ENCODE results near the gene PRAMEF13. TPM values are rescaled to one million over a fixed set of nuclear protein-coding genes. Genes with fewer than 3 reads are reported as not detected.
"Not testable (repeated sequence)": the region's sequence is repeated elsewhere in the genome, so short reads cannot be mapped to it uniquely, and the experiment has no call there.

Gene PRAMEF13
- polyA plus RNA-seq, 1 of the 3 experiments (the other 2 are of a cell fraction) = not detected

- H3K4me3 ChIP-seq (ENCODE audit: low read depth in 2 of 2, low read length in 1 of 2); H2AFZ ChIP-seq (ENCODE audit: low read depth); CTCF ChIA-PET; H3K4me2 ChIP-seq; POLR2A ChIA-PET; H3K9me2 ChIP-seq; H3K36me3 ChIP-seq (replicated peaks in 1 of 2; ENCODE audit: control insufficient read depth in 1 of 2, insufficient read depth in 2 of 2, low read length in 1 of 2); H3F3A ChIP-seq (replicated peaks; ENCODE audit: insufficient read depth); DNase-seq; H3K9me3 ChIP-seq; H3K79me2 ChIP-seq (ENCODE audit: insufficient read depth); H3K4me1 ChIP-seq (ENCODE audit: control insufficient read depth in 1 of 2, insufficient read depth in 2 of 2, low read depth in 1 of 2, low read length in 1 of 2); H3K27ac ChIP-seq (ENCODE audit: low read depth in 2 of 2, low read length in 1 of 2); H3K9ac ChIP-seq; H3K27me3 ChIP-seq (ENCODE audit: insufficient read depth); H4K20me1 ChIP-seq (ENCODE audit: insufficient read depth): not testable (repeated sequence)
- WGBS (ENCODE audit: low lambda C conversion rate) = 0% methylated on average over 4 of the region's 4 CpGs
These were observed 36.4 kb upstream of the PRAMEF13 start for GRCh38 chr1:13237572-13237971.

- H4K20me1 ChIP-seq (ENCODE audit: insufficient read depth); H3F3A ChIP-seq (replicated peaks; ENCODE audit: insufficient read depth); H3K4me3 ChIP-seq (ENCODE audit: low read depth in 2 of 2, low read length in 1 of 2); H3K9me3 ChIP-seq; H3K36me3 ChIP-seq (replicated peaks in 1 of 2; ENCODE audit: control insufficient read depth in 1 of 2, insufficient read depth in 2 of 2, low read length in 1 of 2); CTCF ChIA-PET; H3K27ac ChIP-seq (ENCODE audit: low read depth in 2 of 2, low read length in 1 of 2); POLR2A ChIA-PET; H2AFZ ChIP-seq (ENCODE audit: low read depth); H3K4me2 ChIP-seq; H3K79me2 ChIP-seq (ENCODE audit: insufficient read depth); DNase-seq; H3K27me3 ChIP-seq (ENCODE audit: insufficient read depth); H3K9ac ChIP-seq; H3K4me1 ChIP-seq (ENCODE audit: control insufficient read depth in 1 of 2, insufficient read depth in 2 of 2, low read depth in 1 of 2, low read length in 1 of 2); H3K9me2 ChIP-seq: not testable (repeated sequence)
- WGBS (ENCODE audit: low lambda C conversion rate) = 3% methylated on average over 1 of the region's 1 CpG
These were observed 32.8 kb upstream of the PRAMEF13 start for GRCh38 chr1:13234057-13234456.

- H3K27ac ChIP-seq (ENCODE audit: low read depth in 2 of 2, low read length in 1 of 2); DNase-seq; H3K4me3 ChIP-seq (ENCODE audit: low read depth in 2 of 2, low read length in 1 of 2); H2AFZ ChIP-seq (ENCODE audit: low read depth); H3K9ac ChIP-seq; H3K36me3 ChIP-seq (replicated peaks in 1 of 2; ENCODE audit: control insufficient read depth in 1 of 2, insufficient read depth in 2 of 2, low read length in 1 of 2); H3K9me3 ChIP-seq; H3K4me1 ChIP-seq (ENCODE audit: control insufficient read depth in 1 of 2, insufficient read depth in 2 of 2, low read depth in 1 of 2, low read length in 1 of 2); H3K27me3 ChIP-seq (ENCODE audit: insufficient read depth); POLR2A ChIA-PET; H3K4me2 ChIP-seq; H3K79me2 ChIP-seq (ENCODE audit: insufficient read depth); H3F3A ChIP-seq (replicated peaks; ENCODE audit: insufficient read depth); CTCF ChIA-PET; H3K9me2 ChIP-seq; H4K20me1 ChIP-seq (ENCODE audit: insufficient read depth): not testable (repeated sequence)
- WGBS (ENCODE audit: low lambda C conversion rate) = 0% methylated on average over 2 of the region's 2 CpGs
These were observed 30.8 kb upstream of the PRAMEF13 start for GRCh38 chr1:13232056-13232455.

- H3K36me3 ChIP-seq (replicated peaks in 1 of 2; ENCODE audit: control insufficient read depth in 1 of 2, insufficient read depth in 2 of 2, low read length in 1 of 2); DNase-seq; H3F3A ChIP-seq (replicated peaks; ENCODE audit: insufficient read depth); POLR2A ChIA-PET; H3K9me2 ChIP-seq; H2AFZ ChIP-seq (ENCODE audit: low read depth); CTCF ChIA-PET; H3K4me3 ChIP-seq (ENCODE audit: low read depth in 2 of 2, low read length in 1 of 2); H3K27ac ChIP-seq (ENCODE audit: low read depth in 2 of 2, low read length in 1 of 2); H3K9me3 ChIP-seq; H3K9ac ChIP-seq; H3K4me2 ChIP-seq; H3K27me3 ChIP-seq (ENCODE audit: insufficient read depth); H3K4me1 ChIP-seq (ENCODE audit: control insufficient read depth in 1 of 2, insufficient read depth in 2 of 2, low read depth in 1 of 2, low read length in 1 of 2); H3K79me2 ChIP-seq (ENCODE audit: insufficient read depth); H4K20me1 ChIP-seq (ENCODE audit: insufficient read depth): not testable (repeated sequence)
- 3% methylated on average over 7 of the region's 7 CpGs for WGBS (ENCODE audit: low lambda C conversion rate)
These were observed 30.0 kb upstream of the PRAMEF13 start for GRCh38 chr1:13231061-13231750.

- H3K9me2 ChIP-seq; H3K9me3 ChIP-seq; H3K79me2 ChIP-seq (ENCODE audit: insufficient read depth); H4K20me1 ChIP-seq (ENCODE audit: insufficient read depth); H3K36me3 ChIP-seq (replicated peaks in 1 of 2; ENCODE audit: control insufficient read depth in 1 of 2, insufficient read depth in 2 of 2, low read length in 1 of 2); H3K27me3 ChIP-seq (ENCODE audit: insufficient read depth); H3K9ac ChIP-seq; H2AFZ ChIP-seq (ENCODE audit: low read depth); H3F3A ChIP-seq (replicated peaks; ENCODE audit: insufficient read depth); H3K4me1 ChIP-seq (ENCODE audit: control insufficient read depth in 1 of 2, insufficient read depth in 2 of 2, low read depth in 1 of 2, low read length in 1 of 2); POLR2A ChIA-PET; H3K4me3 ChIP-seq (ENCODE audit: low read depth in 2 of 2, low read length in 1 of 2); H3K27ac ChIP-seq (ENCODE audit: low read depth in 2 of 2, low read length in 1 of 2); DNase-seq; H3K4me2 ChIP-seq; CTCF ChIA-PET: not testable (repeated sequence)
- WGBS (ENCODE audit: low lambda C conversion rate) = 0% methylated on average over 2 of the region's 2 CpGs
These were observed 29.4 kb upstream of the PRAMEF13 start for GRCh38 chr1:13230601-13231000.

- H3K4me1 ChIP-seq (ENCODE audit: control insufficient read depth in 1 of 2, insufficient read depth in 2 of 2, low read depth in 1 of 2, low read length in 1 of 2); CTCF ChIA-PET; H3K9ac ChIP-seq; H4K20me1 ChIP-seq (ENCODE audit: insufficient read depth); H2AFZ ChIP-seq (ENCODE audit: low read depth); H3K36me3 ChIP-seq (replicated peaks in 1 of 2; ENCODE audit: control insufficient read depth in 1 of 2, insufficient read depth in 2 of 2, low read length in 1 of 2); H3K4me2 ChIP-seq; H3F3A ChIP-seq (replicated peaks; ENCODE audit: insufficient read depth); POLR2A ChIA-PET; H3K9me2 ChIP-seq; H3K27ac ChIP-seq (ENCODE audit: low read depth in 2 of 2, low read length in 1 of 2); H3K79me2 ChIP-seq (ENCODE audit: insufficient read depth); H3K27me3 ChIP-seq (ENCODE audit: insufficient read depth); H3K9me3 ChIP-seq; DNase-seq; H3K4me3 ChIP-seq (ENCODE audit: low read depth in 2 of 2, low read length in 1 of 2): not testable (repeated sequence)
- 13% methylated on average over 5 of the region's 5 CpGs for WGBS (ENCODE audit: low lambda C conversion rate)
These were observed 28.9 kb upstream of the PRAMEF13 start for GRCh38 chr1:13230096-13230495.

Data from SK-N-SH (cell line).